Liver (tissue), 1 donor: ENCODE results near the gene CACNB4.

Experiments
- YY1 ChIP-seq: IDR thresholded peaks from 2 replicates; pipeline ENCODE4 v1.6.1; 2016; ENCODE audit warnings: antibody characterized with exemption, mild to moderate bottlenecking
- TF ChIP-seq, protein P1 (sequence below): IDR thresholded peaks from 2 replicates; pipeline ENCODE4 v1.6.1; 2016; ENCODE audit warnings: antibody characterized with exemption, mild to moderate bottlenecking

DNA sequence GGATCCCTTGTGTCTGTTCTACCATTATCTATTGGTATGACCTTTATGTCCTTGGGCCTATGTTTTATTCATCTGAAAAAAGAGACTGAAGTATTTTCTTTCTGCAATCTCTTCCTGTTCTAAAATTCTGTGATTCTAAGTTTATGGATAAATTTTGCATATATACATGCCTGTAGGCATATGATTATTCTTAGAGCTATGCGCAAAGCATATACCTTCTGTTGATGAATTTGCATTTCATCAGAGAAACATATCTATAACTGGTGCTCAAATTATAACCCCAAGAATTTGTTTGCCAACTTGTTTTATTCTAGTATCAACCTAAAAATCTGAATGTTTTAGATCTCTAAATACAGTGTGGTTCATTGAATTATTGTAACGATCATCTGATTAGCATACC lies 6.7 kb downstream of the CACNB4 start:
- TF ChIP-seq, protein P1, sequence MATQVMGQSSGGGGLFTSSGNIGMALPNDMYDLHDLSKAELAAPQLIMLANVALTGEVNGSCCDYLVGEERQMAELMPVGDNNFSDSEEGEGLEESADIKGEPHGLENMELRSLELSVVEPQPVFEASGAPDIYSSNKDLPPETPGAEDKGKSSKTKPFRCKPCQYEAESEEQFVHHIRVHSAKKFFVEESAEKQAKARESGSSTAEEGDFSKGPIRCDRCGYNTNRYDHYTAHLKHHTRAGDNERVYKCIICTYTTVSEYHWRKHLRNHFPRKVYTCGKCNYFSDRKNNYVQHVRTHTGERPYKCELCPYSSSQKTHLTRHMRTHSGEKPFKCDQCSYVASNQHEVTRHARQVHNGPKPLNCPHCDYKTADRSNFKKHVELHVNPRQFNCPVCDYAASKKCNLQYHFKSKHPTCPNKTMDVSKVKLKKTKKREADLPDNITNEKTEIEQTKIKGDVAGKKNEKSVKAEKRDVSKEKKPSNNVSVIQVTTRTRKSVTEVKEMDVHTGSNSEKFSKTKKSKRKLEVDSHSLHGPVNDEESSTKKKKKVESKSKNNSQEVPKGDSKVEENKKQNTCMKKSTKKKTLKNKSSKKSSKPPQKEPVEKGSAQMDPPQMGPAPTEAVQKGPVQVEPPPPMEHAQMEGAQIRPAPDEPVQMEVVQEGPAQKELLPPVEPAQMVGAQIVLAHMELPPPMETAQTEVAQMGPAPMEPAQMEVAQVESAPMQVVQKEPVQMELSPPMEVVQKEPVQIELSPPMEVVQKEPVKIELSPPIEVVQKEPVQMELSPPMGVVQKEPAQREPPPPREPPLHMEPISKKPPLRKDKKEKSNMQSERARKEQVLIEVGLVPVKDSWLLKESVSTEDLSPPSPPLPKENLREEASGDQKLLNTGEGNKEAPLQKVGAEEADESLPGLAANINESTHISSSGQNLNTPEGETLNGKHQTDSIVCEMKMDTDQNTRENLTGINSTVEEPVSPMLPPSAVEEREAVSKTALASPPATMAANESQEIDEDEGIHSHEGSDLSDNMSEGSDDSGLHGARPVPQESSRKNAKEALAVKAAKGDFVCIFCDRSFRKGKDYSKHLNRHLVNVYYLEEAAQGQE, result no peak
- TF ChIP-seq YY1, result no peak
